Measurements from ENCODE around the gene PLEKHA1. TPM values are rescaled to one million over a fixed set of nuclear protein-coding genes. Genes with fewer than 3 reads are reported as not detected.

PLEKHA1 gene
- total RNA-seq, 5 donors from 2014 or later (not counting 1 experiment from before 2014, with no cell fraction given) = 36.8 to 58.6 (median 40.5) TPM

DNA sequence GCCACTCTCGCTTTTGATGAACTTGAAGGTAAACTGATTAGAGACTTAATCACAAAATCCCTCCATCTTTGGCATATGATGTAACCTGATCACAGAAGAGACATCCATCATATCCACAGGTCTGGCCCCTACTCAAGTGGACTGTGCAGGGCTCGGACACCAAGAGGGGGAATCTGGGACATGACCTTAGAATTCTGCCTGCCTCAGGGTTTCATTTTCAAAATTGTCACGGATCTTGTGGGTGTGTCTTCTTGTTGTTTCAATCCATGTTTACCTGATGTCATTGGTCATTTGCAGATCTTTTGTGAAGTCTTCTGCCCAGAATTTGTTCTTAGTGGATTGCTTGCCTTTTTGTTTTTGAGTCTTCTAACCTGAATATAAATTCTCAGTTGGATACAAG lies 74.1 kb downstream of the PLEKHA1 start:
- no peak for DNase-seq
- WGBS (ENCODE audit: insufficient coverage) = no CpG with 5 or more reads among the region's 3 CpGs
- H3K27me3 ChIP-seq (replicated peaks in 1 of 2; ENCODE audit: control insufficient read depth in 2 of 2, extremely low read depth in 1 of 2, insufficient read depth in 2 of 2, low read length in 1 of 2) = peaks cover 4 to 12% of the 10 kb centered on the region in 2 experiments
- H3K4me1 Mint-ChIP-seq = no peaks in the 10 kb centered on the region
- no peak overlapping the region for H3K27ac ChIP-seq (ENCODE audit: low read length)
- peaks cover 9 to 21% of the 10 kb centered on the region in 2 donors for H3K27me3 Mint-ChIP-seq
- H3K9me3 ChIP-seq = no peaks in the 10 kb centered on the region
- POLR2A ChIA-PET = no interaction called here
- H3K36me3 ChIP-seq (ENCODE audit: control insufficient read depth in 2 of 2, extremely low read depth in 1 of 2, insufficient read depth in 1 of 2, low read length in 1 of 2) = no peaks in the 10 kb centered on the region
- H3K36me3 Mint-ChIP-seq = no peaks in the 10 kb centered on the region
- no peak for ATAC-seq (replicated peaks in 1 of 4)
- H3K27ac Mint-ChIP-seq = no peak overlapping the region
- H3K4me1 ChIP-seq (ENCODE audit: control insufficient read depth in 1 of 2, extremely low read depth in 1 of 2, insufficient read depth in 2 of 2, low read length in 2 of 2) = no peaks in the 10 kb centered on the region
- no peak overlapping the region for H3K4me3 ChIP-seq (ENCODE audit: control insufficient read depth in 1 of 2, extremely low read depth in 1 of 2, low read length in 1 of 2)
- CTCF ChIA-PET = no interaction called here
- no peak overlapping the region for H3K4me3 Mint-ChIP-seq
- no peaks in the 10 kb centered on the region for H3K9me3 Mint-ChIP-seq

DNA sequence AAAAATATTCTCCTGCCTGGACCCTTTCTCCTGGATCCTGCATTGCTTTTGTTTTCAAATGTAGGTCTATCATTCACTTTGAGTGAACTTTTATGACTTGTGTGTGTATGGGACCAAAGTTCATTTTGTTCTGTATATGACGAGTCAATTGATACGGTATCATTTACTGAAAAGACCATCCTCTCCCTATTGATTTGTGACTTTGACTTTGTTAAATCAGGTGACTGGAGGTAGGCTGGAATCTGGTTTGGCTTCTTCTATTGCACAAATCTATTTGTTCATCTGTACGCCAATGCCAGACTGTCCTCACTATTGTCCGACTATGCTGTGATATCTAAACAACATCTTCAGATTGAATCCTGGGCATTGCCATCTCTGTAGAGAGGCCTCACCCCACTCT lies 74.6 kb downstream of the PLEKHA1 start:
- no peak overlapping the region for H3K4me3 ChIP-seq (ENCODE audit: control insufficient read depth in 1 of 2, extremely low read depth in 1 of 2, low read length in 1 of 2)
- no peaks in the 10 kb centered on the region for H3K4me1 Mint-ChIP-seq
- DNase-seq (no peak), ATAC-seq (replicated peaks in 1 of 4) (no peak)
- no peaks in the 10 kb centered on the region for H3K36me3 ChIP-seq (ENCODE audit: control insufficient read depth in 2 of 2, extremely low read depth in 1 of 2, insufficient read depth in 1 of 2, low read length in 1 of 2)
- CTCF ChIA-PET = no interaction called here
- no peaks in the 10 kb centered on the region for H3K9me3 ChIP-seq
- peaks cover 11 to 21% of the 10 kb centered on the region in 2 donors for H3K27me3 Mint-ChIP-seq
- POLR2A ChIA-PET = no interaction called here
- peaks cover 4 to 15% of the 10 kb centered on the region in 2 experiments for H3K27me3 ChIP-seq (replicated peaks in 1 of 2; ENCODE audit: control insufficient read depth in 2 of 2, extremely low read depth in 1 of 2, insufficient read depth in 2 of 2, low read length in 1 of 2)
- no peaks in the 10 kb centered on the region for H3K4me1 ChIP-seq (ENCODE audit: control insufficient read depth in 1 of 2, extremely low read depth in 1 of 2, insufficient read depth in 2 of 2, low read length in 2 of 2)
- no peaks in the 10 kb centered on the region for H3K36me3 Mint-ChIP-seq
- no peak overlapping the region for H3K27ac Mint-ChIP-seq
- no peak overlapping the region for H3K4me3 Mint-ChIP-seq
- no peaks in the 10 kb centered on the region for H3K9me3 Mint-ChIP-seq
- WGBS (ENCODE audit: insufficient coverage) = 90% methylated on average over 2 of the region's 4 CpGs
- H3K27ac ChIP-seq (ENCODE audit: low read length) = no peak overlapping the region

DNA sequence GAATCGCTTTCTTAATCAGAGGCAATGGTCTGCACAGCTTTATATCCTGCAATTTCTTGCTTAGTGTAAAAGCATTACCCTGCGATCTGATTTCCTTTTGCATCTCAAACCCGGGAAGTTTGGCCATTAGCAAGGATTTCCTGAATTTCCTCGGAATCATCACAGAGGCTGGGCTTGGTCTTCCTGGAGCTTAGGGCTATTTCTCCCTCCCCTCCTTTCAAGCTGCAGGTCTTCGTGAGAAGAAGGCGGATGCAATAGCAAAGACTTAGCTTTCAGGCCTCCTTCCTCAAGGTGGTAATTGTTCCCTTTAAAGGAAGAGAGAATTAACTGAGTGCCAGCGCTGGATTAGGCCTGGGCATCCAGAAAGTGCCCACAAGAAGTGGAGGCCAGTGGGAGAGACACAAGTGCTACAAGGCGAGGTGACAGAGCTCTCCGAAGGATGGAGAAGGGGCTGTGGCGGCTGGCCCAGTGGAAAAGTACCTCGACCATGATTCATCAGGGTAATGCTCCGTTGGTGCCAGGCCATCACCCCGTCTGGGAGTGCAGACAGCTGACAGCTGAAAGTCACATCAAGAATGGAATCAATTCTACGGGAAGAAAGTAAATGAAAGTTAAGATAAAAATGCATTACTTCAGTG lies 76.0 kb downstream of the PLEKHA1 start:
- no peak for DNase-seq
- Histone ChIP-seq H3K36me3 (ENCODE audit: control insufficient read depth in 2 of 2, extremely low read depth in 1 of 2, insufficient read depth in 1 of 2, low read length in 1 of 2) (no peaks in the 10 kb centered on the region), H3K4me1 (ENCODE audit: control insufficient read depth in 1 of 2, extremely low read depth in 1 of 2, insufficient read depth in 2 of 2, low read length in 2 of 2) (no peaks in the 10 kb centered on the region), H3K27ac (ENCODE audit: low read length) (no peak overlapping the region), H3K9me3 (no peaks in the 10 kb centered on the region), H3K4me3 (ENCODE audit: control insufficient read depth in 1 of 2, extremely low read depth in 1 of 2, low read length in 1 of 2) (no peak overlapping the region), H3K27me3 (replicated peaks in 1 of 2; ENCODE audit: control insufficient read depth in 2 of 2, extremely low read depth in 1 of 2, insufficient read depth in 2 of 2, low read length in 1 of 2) (peaks cover 6 to 22% of the 10 kb centered on the region in 2 experiments)
- Mint-ChIP-seq H3K36me3 (no peaks in the 10 kb centered on the region), H3K4me1 (no peaks in the 10 kb centered on the region), H3K27ac (no peak overlapping the region), H3K27me3 (peaks cover 14 to 19% of the 10 kb centered on the region in 2 donors), H3K9me3 (no peaks in the 10 kb centered on the region), H3K4me3 (no peak overlapping the region)
- ChIA-PET POLR2A (no interaction called here), CTCF (no interaction called here)
- ATAC-seq (replicated peaks in 1 of 4) = no peak
- 64% methylated on average over 10 of the region's 14 CpGs for WGBS (ENCODE audit: insufficient coverage)

DNA sequence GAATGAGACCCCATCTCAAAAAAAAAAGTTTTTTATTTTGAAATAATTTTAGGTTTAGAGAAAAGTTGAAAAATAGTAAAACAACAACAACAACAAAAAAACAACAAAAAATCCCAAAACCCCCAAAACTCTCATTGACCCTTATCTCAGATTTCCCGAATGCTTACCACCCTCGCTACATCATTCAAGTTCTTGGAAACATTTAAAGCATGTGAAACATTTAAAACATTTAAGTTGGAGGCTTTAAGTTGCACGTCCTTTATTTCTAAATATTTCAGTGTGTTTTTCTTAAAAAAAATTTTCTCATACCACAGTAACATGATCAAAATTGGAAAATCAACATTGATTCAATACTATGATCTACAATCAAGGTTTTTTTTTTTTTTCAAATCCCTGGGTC lies 79.6 kb downstream of the PLEKHA1 start:
- ChIA-PET POLR2A (no interaction called here), CTCF (interaction anchor here in 1 of 2 donors (0.5 to 0.6 kb wide), 3 partner anchors 42 to 188 kb away, joined by 3 to 6 read pairs (median 4); no protein-coding TSS in a partner anchor)
- Mint-ChIP-seq H3K4me3 (no peak overlapping the region), H3K27ac (no peak overlapping the region), H3K36me3 (no peaks in the 10 kb centered on the region), H3K4me1 (peaks cover 0 to 1% (median 0%) of the 10 kb centered on the region in 3 donors), H3K27me3 (peaks cover 31 to 33% of the 10 kb centered on the region in 2 donors), H3K9me3 (no peaks in the 10 kb centered on the region)
- Histone ChIP-seq H3K4me3 (ENCODE audit: control insufficient read depth in 1 of 2, extremely low read depth in 1 of 2, low read length in 1 of 2) (no peak overlapping the region), H3K27ac (ENCODE audit: low read length) (no peak overlapping the region), H3K4me1 (ENCODE audit: control insufficient read depth in 1 of 2, extremely low read depth in 1 of 2, insufficient read depth in 2 of 2, low read length in 2 of 2) (no peaks in the 10 kb centered on the region), H3K36me3 (ENCODE audit: control insufficient read depth in 2 of 2, extremely low read depth in 1 of 2, insufficient read depth in 1 of 2, low read length in 1 of 2) (no peaks in the 10 kb centered on the region), H3K27me3 (replicated peaks in 1 of 2; ENCODE audit: control insufficient read depth in 2 of 2, extremely low read depth in 1 of 2, insufficient read depth in 2 of 2, low read length in 1 of 2) (peaks cover 6 to 42% of the 10 kb centered on the region in 2 experiments), H3K9me3 (no peaks in the 10 kb centered on the region)
- no CpG with 5 or more reads among the region's 3 CpGs for WGBS (ENCODE audit: insufficient coverage)
- DNase-seq (no peak), ATAC-seq (replicated peaks in 1 of 4) (no peak)

DNA sequence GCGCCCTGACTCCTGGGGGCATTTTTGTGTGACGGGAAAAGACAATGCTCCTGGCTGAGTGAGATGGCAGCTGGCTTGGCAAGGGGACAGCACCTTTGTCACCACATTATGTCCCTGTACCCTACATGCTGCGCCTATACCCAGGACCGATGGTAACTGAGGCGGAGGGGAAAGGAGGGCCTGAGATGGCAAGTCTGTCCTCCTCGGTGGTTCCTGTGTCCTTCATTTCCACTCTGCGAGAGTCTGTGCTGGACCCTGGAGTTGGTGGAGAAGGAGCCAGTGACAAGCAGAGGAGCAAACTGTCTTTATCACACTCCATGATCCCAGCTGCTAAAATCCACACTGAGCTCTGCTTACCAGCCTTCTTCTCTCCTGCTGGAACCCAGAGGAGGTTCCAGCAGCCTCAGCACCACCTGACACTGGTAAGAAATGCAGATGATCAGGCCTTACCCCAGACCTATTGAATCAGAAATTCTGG lies 80.1 kb downstream of the PLEKHA1 start, which contains the start of gene ARMS2:
TSS of gene ARMS2 (plus strand) at position 51 of the 478 bp plus-strand sequence. CDS start at position 126, 75 bp downstream.
- no peak within 1 kb of the TSS for H3K27ac Mint-ChIP-seq
- DNase-seq (no peak), ATAC-seq (replicated peaks in 1 of 4) (no peak)
- no peak within 1 kb of the TSS for H3K4me3 Mint-ChIP-seq
- Histone ChIP-seq H3K9me3 (no peaks in the 10 kb centered on the region), H3K27ac (ENCODE audit: low read length) (no peak within 1 kb of the TSS), H3K27me3 (replicated peaks in 1 of 2; ENCODE audit: control insufficient read depth in 2 of 2, extremely low read depth in 1 of 2, insufficient read depth in 2 of 2, low read length in 1 of 2) (peaks cover 10 to 48% of the 10 kb centered on the region in 2 experiments), H3K4me1 (ENCODE audit: control insufficient read depth in 1 of 2, extremely low read depth in 1 of 2, insufficient read depth in 2 of 2, low read length in 2 of 2) (no peaks in the 10 kb centered on the region), H3K4me3 (ENCODE audit: control insufficient read depth in 1 of 2, extremely low read depth in 1 of 2, low read length in 1 of 2) (no peak within 1 kb of the TSS), H3K36me3 (ENCODE audit: control insufficient read depth in 2 of 2, extremely low read depth in 1 of 2, insufficient read depth in 1 of 2, low read length in 1 of 2) (no peaks in the 10 kb centered on the region)
- CTCF ChIA-PET = interaction anchor here in 1 of 2 donors (0.6 kb wide), 2 partner anchors 85 to 189 kb away, joined by 3 to 4 read pairs; no protein-coding TSS in a partner anchor
- H3K9me3 Mint-ChIP-seq = no peaks in the 10 kb centered on the region
- 82% methylated on average over 3 of the region's 7 CpGs for WGBS (ENCODE audit: insufficient coverage)
- H3K36me3 Mint-ChIP-seq = no peaks in the 10 kb centered on the region
- H3K4me1 Mint-ChIP-seq = peaks cover 1 to 5% (median 3%) of the 10 kb centered on the region in 3 donors
- POLR2A ChIA-PET = no interaction called here
- peaks cover 30 to 37% of the 10 kb centered on the region in 2 donors for H3K27me3 Mint-ChIP-seq

DNA sequence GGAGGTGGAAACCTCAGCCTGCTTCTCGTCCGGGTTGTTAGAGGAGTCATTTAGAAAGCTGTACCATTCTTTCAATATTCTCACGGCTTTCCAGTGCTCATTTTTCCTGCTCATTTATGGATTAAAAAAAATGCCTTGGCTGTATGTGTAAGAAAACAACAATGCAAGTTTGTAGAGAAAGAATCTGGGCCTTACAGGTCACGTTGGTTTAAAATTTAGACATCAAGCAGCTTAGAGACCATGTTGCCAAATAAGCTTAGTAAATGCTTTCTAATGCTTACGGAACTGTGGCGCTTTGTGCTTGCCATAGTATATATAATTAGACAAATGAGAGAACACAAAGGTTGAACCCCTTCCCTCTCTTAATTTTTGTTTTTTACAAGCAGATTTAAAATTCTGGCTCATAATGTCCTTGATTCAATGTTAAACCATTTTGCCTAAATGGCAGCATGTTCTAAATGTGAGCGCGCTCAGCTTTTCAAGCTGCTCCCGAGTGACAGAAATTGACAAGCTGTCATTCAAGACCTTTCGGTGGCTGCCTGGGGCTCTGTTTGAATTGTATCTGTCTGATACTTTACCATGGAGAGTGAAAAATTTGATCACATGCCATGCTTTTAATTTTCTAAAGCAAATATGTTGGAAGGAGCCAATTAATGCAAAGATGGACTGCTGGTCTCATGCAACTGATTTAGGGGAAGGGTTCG lies 81.0 kb downstream of the PLEKHA1 start:
- Mint-ChIP-seq H3K27me3 (peaks cover 29 to 43% of the 10 kb centered on the region in 2 donors), H3K4me1 (peaks cover 3 to 6% (median 4%) of the 10 kb centered on the region in 3 donors), H3K27ac (no peak overlapping the region), H3K4me3 (no peak overlapping the region), H3K36me3 (no peaks in the 10 kb centered on the region), H3K9me3 (no peaks in the 10 kb centered on the region)
- Histone ChIP-seq H3K27ac (ENCODE audit: low read length) (no peak overlapping the region), H3K4me3 (ENCODE audit: control insufficient read depth in 1 of 2, extremely low read depth in 1 of 2, low read length in 1 of 2) (no peak overlapping the region), H3K9me3 (no peaks in the 10 kb centered on the region), H3K4me1 (ENCODE audit: control insufficient read depth in 1 of 2, extremely low read depth in 1 of 2, insufficient read depth in 2 of 2, low read length in 2 of 2) (peaks cover 0 to 7% of the 10 kb centered on the region in 2 experiments), H3K27me3 (replicated peaks in 1 of 2; ENCODE audit: control insufficient read depth in 2 of 2, extremely low read depth in 1 of 2, insufficient read depth in 2 of 2, low read length in 1 of 2) (peaks cover 10 to 55% of the 10 kb centered on the region in 2 experiments), H3K36me3 (ENCODE audit: control insufficient read depth in 2 of 2, extremely low read depth in 1 of 2, insufficient read depth in 1 of 2, low read length in 1 of 2) (no peaks in the 10 kb centered on the region)
- ATAC-seq (replicated peaks in 1 of 4) (no peak), DNase-seq (no peak)
- POLR2A ChIA-PET = no interaction called here
- CTCF ChIA-PET = no interaction called here
- 80% methylated on average over 1 of the region's 11 CpGs for WGBS (ENCODE audit: insufficient coverage)

All from T-cell (primary cell).